HEK293 (cell line): ENCODE results near the gene MAP2K6.
"Not testable (repeated sequence)": the region's sequence is repeated elsewhere in the genome, so short reads cannot be mapped to it uniquely, and the experiment has no call there.

Source experiments
- CTCF ChIA-PET: fragments of 350-600 bp; formaldehyde crosslinking; extraction: SDS; loops from one replicate; lab custom pipeline; 2021; ENCODE audit warnings: antibody characterized with exemption; lab: Yijun Ruan, JAX
- POLR2A ChIA-PET: fragments of 300-600 bp; formaldehyde crosslinking; extraction: SDS; loops from one replicate; lab custom pipeline; 2020; ENCODE audit warnings: antibody characterized with exemption, inconsistent platforms; lab: Yijun Ruan, JAX
- H3K27ac ChIP-seq: fragments of 200-500 bp; sonication (Bioruptor generic); 2 replicates; pipeline ENCODE4 v1.5.1; 2014; ENCODE audit warnings: low read depth, low read length, control low read depth, inconsistent platforms; ENCODE audit errors: extremely low read depth
- H3K36me3 ChIP-seq, 2 experiments: fragments of 200-500 bp in 1 of 2; sonication (Bioruptor generic) in 1 of 2; 1 replicate in 1 of 2; 2 replicates in 1 of 2; pipeline ENCODE4 v1.5.1; 2014 to 2017; ENCODE audit warnings: inconsistent platforms in 2 of 2, low read length in 2 of 2; ENCODE audit not compliant: control insufficient read depth in 2 of 2, insufficient read depth in 1 of 2
- H3K4me1 ChIP-seq: fragments of 200-500 bp; sonication (Bioruptor generic); 2 replicates; pipeline ENCODE4 v1.5.1; 2014; ENCODE audit warnings: mild to moderate bottlenecking, low read length, inconsistent platforms; ENCODE audit not compliant: control insufficient read depth, insufficient read depth
- H3K4me3 ChIP-seq: 2 replicates; pipeline ENCODE4 v1.5.1; 2011; ENCODE audit warnings: low read depth, mild to moderate bottlenecking, control low read depth, low read length, moderate library complexity
- H3K9me3 ChIP-seq: fragments of 200-500 bp; sonication (Bioruptor generic); 2 replicates; pipeline ENCODE4 v1.5.1; 2014; ENCODE audit warnings: low read depth, low read length, inconsistent platforms; ENCODE audit not compliant: control insufficient read depth, insufficient read depth
- FEZF1 ChIP-seq: fragments of 450-650 bp; formaldehyde crosslinking; IDR thresholded peaks from 2 replicates; pipeline ENCODE4 v1.5.1; 2016; ENCODE audit warnings: missing biosample characterization, missing genetic modification characterization
- GLIS2 ChIP-seq: fragments of 450-650 bp; formaldehyde crosslinking; IDR thresholded peaks from 2 replicates; pipeline ENCODE4 v1.5.1; 2016; ENCODE audit warnings: missing biosample characterization, missing genetic modification characterization
- KLF8 ChIP-seq: fragments of 450-650 bp; formaldehyde crosslinking; IDR thresholded peaks from 2 replicates; pipeline ENCODE4 v1.5.1; 2016; ENCODE audit warnings: missing biosample characterization, missing genetic modification characterization
- SETDB1 ChIP-seq: IDR thresholded peaks from one replicate; pipeline ENCODE4 v1.6.1; 2017; ENCODE audit warnings: mild to moderate bottlenecking, low read length, moderate library complexity, mixed read lengths; ENCODE audit not compliant: insufficient read length
- TRIM28 ChIP-seq: IDR thresholded peaks from 2 replicates; pipeline ENCODE4 v1.6.1; 2011; ENCODE audit warnings: low read length, control low read depth, borderline replicate concordance
- ZIC2 ChIP-seq: fragments of 450-650 bp; formaldehyde crosslinking; IDR thresholded peaks from 2 replicates; pipeline ENCODE4 v1.5.1; 2016; ENCODE audit warnings: missing biosample characterization, missing genetic modification characterization
- ZNF214 ChIP-seq: fragments of 450-650 bp; formaldehyde crosslinking; IDR thresholded peaks from 2 replicates; pipeline ENCODE4 v1.5.1; 2017; ENCODE audit warnings: missing biosample characterization, mild to moderate bottlenecking, missing genetic modification characterization, borderline replicate concordance
- ZNF292 ChIP-seq: fragments of 450-650 bp; formaldehyde crosslinking; IDR thresholded peaks from 2 replicates; pipeline ENCODE4 v1.5.1; 2016; ENCODE audit warnings: low read depth, missing biosample characterization, missing genetic modification characterization, borderline replicate concordance
- ZNF514 ChIP-seq: fragments of 450-650 bp; formaldehyde crosslinking; IDR thresholded peaks from 2 replicates; pipeline ENCODE4 v1.5.1; 2016; ENCODE audit warnings: missing biosample characterization, missing genetic modification characterization
- ZNF707 ChIP-seq: fragments of 450-650 bp; formaldehyde crosslinking; IDR thresholded peaks from 2 replicates; pipeline ENCODE4 v1.5.1; 2016; ENCODE audit warnings: missing biosample characterization, missing genetic modification characterization
- ZNF777 ChIP-seq: fragments of 450-650 bp; formaldehyde crosslinking; IDR thresholded peaks from 2 replicates; pipeline ENCODE4 v1.5.1; 2017; ENCODE audit warnings: missing biosample characterization, missing genetic modification characterization, borderline replicate concordance
- TF ChIP-seq, protein P1 (sequence below): fragments of 450-650 bp; formaldehyde crosslinking; IDR thresholded peaks from 2 replicates; pipeline ENCODE4 v1.5.1; 2016; ENCODE audit warnings: missing biosample characterization, missing genetic modification characterization
- TF ChIP-seq, protein P2 (sequence below): fragments of 450-650 bp; formaldehyde crosslinking; IDR thresholded peaks from 2 replicates; pipeline ENCODE4 v1.5.1; 2016; ENCODE audit warnings: missing biosample characterization, missing genetic modification characterization
- TF ChIP-seq, protein P3 (sequence below): fragments of 450-650 bp; formaldehyde crosslinking; IDR thresholded peaks from 2 replicates; pipeline ENCODE4 v1.5.1; 2016; ENCODE audit warnings: missing biosample characterization, missing genetic modification characterization, borderline replicate concordance
- TF ChIP-seq, protein P4 (sequence below): fragments of 450-650 bp; formaldehyde crosslinking; IDR thresholded peaks from 2 replicates; pipeline ENCODE4 v1.5.1; 2016; ENCODE audit warnings: missing biosample characterization, missing genetic modification characterization

The MAP2K6 gene

DNA sequence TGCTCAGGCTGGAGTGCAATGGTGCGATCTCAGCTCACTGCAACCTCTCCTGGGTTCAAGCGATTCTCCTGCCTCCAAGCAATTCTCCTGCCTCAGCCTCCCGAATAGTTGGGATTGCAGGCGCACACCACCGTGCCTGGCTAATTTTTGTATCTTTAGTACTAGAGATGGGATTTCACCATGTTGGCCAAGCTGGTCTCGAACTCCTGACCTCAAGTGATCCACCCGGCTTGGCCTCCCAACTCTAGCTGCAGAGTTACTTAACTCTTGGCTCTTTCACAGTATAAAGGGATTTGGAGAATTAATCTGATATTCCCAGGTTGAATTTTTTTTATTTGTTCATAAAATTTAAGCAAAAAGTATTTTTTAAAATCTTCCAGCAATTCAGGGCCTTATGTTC lies 65.3 kb downstream of the MAP2K6 start:
- H3K36me3 ChIP-seq, POLR2A ChIA-PET, H3K4me3 ChIP-seq, H3K9me3 ChIP-seq, H3K4me1 ChIP-seq, H3K27ac ChIP-seq: not testable (repeated sequence)
- CTCF ChIA-PET: interaction anchor here (1.1 kb wide), 2 partner anchors 27 to 33 kb away, joined by 3 read pairs; no protein-coding TSS in a partner anchor

DNA sequence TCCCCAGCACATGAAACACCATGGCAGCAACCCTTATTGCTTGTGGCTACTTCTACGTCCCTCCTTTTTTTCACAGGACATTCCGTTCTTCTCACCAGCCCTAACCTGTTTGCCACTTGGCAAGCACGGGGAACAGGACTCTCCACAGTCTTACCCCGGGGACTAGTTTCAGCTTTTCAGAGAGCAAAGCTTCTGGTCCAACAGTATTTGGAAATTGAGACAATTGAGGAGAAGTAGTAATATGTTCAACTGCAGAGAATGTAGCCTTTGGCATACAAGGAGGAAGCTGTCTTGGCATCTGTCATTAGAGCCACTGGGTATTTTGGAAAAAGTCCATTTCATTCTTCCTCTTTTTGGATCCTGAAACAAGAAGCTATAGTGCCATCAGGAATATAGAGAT lies 65.7 kb downstream of the MAP2K6 start:
- TF ChIP-seq, protein P1, sequence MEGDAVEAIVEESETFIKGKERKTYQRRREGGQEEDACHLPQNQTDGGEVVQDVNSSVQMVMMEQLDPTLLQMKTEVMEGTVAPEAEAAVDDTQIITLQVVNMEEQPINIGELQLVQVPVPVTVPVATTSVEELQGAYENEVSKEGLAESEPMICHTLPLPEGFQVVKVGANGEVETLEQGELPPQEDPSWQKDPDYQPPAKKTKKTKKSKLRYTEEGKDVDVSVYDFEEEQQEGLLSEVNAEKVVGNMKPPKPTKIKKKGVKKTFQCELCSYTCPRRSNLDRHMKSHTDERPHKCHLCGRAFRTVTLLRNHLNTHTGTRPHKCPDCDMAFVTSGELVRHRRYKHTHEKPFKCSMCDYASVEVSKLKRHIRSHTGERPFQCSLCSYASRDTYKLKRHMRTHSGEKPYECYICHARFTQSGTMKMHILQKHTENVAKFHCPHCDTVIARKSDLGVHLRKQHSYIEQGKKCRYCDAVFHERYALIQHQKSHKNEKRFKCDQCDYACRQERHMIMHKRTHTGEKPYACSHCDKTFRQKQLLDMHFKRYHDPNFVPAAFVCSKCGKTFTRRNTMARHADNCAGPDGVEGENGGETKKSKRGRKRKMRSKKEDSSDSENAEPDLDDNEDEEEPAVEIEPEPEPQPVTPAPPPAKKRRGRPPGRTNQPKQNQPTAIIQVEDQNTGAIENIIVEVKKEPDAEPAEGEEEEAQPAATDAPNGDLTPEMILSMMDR (tag by site-specific recombination): no peak
- TF ChIP-seq ZNF292 (tag by site-specific recombination) (no peak), ZNF514 (no peak), SETDB1 (no peak), ZNF777 (tag by site-specific recombination) (no peak), ZNF707 (no peak), ZNF214 (tag by site-specific recombination) (no peak), FEZF1 (tag by site-specific recombination) (no peak), KLF8 (tag by site-specific recombination) (no peak), TRIM28 (no peak), ZIC2 (tag by site-specific recombination) (no peak), GLIS2 (tag by site-specific recombination) (no peak)
- TF ChIP-seq, protein P2, sequence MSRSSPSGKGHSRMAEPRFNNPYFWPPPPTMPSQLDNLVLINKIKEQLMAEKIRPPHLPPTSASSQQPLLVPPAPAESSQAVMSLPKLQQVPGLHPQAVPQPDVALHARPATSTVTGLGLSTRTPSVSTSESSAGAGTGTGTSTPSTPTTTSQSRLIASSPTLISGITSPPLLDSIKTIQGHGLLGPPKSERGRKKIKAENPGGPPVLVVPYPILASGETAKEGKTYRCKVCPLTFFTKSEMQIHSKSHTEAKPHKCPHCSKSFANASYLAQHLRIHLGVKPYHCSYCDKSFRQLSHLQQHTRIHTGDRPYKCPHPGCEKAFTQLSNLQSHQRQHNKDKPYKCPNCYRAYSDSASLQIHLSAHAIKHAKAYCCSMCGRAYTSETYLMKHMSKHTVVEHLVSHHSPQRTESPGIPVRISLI: no peak
- TF ChIP-seq, protein P3, sequence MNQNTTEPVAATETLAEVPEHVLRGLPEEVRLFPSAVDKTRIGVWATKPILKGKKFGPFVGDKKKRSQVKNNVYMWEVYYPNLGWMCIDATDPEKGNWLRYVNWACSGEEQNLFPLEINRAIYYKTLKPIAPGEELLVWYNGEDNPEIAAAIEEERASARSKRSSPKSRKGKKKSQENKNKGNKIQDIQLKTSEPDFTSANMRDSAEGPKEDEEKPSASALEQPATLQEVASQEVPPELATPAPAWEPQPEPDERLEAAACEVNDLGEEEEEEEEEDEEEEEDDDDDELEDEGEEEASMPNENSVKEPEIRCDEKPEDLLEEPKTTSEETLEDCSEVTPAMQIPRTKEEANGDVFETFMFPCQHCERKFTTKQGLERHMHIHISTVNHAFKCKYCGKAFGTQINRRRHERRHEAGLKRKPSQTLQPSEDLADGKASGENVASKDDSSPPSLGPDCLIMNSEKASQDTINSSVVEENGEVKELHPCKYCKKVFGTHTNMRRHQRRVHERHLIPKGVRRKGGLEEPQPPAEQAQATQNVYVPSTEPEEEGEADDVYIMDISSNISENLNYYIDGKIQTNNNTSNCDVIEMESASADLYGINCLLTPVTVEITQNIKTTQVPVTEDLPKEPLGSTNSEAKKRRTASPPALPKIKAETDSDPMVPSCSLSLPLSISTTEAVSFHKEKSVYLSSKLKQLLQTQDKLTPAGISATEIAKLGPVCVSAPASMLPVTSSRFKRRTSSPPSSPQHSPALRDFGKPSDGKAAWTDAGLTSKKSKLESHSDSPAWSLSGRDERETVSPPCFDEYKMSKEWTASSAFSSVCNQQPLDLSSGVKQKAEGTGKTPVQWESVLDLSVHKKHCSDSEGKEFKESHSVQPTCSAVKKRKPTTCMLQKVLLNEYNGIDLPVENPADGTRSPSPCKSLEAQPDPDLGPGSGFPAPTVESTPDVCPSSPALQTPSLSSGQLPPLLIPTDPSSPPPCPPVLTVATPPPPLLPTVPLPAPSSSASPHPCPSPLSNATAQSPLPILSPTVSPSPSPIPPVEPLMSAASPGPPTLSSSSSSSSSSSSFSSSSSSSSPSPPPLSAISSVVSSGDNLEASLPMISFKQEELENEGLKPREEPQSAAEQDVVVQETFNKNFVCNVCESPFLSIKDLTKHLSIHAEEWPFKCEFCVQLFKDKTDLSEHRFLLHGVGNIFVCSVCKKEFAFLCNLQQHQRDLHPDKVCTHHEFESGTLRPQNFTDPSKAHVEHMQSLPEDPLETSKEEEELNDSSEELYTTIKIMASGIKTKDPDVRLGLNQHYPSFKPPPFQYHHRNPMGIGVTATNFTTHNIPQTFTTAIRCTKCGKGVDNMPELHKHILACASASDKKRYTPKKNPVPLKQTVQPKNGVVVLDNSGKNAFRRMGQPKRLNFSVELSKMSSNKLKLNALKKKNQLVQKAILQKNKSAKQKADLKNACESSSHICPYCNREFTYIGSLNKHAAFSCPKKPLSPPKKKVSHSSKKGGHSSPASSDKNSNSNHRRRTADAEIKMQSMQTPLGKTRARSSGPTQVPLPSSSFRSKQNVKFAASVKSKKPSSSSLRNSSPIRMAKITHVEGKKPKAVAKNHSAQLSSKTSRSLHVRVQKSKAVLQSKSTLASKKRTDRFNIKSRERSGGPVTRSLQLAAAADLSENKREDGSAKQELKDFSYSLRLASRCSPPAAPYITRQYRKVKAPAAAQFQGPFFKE (tag by site-specific recombination): no peak
- TF ChIP-seq, protein P4, sequence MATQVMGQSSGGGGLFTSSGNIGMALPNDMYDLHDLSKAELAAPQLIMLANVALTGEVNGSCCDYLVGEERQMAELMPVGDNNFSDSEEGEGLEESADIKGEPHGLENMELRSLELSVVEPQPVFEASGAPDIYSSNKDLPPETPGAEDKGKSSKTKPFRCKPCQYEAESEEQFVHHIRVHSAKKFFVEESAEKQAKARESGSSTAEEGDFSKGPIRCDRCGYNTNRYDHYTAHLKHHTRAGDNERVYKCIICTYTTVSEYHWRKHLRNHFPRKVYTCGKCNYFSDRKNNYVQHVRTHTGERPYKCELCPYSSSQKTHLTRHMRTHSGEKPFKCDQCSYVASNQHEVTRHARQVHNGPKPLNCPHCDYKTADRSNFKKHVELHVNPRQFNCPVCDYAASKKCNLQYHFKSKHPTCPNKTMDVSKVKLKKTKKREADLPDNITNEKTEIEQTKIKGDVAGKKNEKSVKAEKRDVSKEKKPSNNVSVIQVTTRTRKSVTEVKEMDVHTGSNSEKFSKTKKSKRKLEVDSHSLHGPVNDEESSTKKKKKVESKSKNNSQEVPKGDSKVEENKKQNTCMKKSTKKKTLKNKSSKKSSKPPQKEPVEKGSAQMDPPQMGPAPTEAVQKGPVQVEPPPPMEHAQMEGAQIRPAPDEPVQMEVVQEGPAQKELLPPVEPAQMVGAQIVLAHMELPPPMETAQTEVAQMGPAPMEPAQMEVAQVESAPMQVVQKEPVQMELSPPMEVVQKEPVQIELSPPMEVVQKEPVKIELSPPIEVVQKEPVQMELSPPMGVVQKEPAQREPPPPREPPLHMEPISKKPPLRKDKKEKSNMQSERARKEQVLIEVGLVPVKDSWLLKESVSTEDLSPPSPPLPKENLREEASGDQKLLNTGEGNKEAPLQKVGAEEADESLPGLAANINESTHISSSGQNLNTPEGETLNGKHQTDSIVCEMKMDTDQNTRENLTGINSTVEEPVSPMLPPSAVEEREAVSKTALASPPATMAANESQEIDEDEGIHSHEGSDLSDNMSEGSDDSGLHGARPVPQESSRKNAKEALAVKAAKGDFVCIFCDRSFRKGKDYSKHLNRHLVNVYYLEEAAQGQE (tag by site-specific recombination): no peak
- TF ChIP-seq, all 188 proteins: peak for 0
- Histone ChIP-seq H3K36me3 (no peaks in the 10 kb centered on the region), H3K27ac (no peak overlapping the region), H3K9me3 (no peaks in the 10 kb centered on the region), H3K4me3 (no peak overlapping the region), H3K4me1 (no peaks in the 10 kb centered on the region)
- ChIA-PET CTCF (interaction anchor here (1.1 kb wide), 2 partner anchors 26 to 34 kb away, joined by 3 read pairs; no protein-coding TSS in a partner anchor), POLR2A (no interaction called here)
